Measurements from ENCODE around the gene SOX18. TPM values are rescaled to one million over a fixed set of nuclear protein-coding genes. Genes with fewer than 3 reads are reported as not detected.

SOX18 gene
- total RNA-seq, 4 donors from 2014 or later: 2.9 to 6.5 (median 5.6) TPM

DNA sequence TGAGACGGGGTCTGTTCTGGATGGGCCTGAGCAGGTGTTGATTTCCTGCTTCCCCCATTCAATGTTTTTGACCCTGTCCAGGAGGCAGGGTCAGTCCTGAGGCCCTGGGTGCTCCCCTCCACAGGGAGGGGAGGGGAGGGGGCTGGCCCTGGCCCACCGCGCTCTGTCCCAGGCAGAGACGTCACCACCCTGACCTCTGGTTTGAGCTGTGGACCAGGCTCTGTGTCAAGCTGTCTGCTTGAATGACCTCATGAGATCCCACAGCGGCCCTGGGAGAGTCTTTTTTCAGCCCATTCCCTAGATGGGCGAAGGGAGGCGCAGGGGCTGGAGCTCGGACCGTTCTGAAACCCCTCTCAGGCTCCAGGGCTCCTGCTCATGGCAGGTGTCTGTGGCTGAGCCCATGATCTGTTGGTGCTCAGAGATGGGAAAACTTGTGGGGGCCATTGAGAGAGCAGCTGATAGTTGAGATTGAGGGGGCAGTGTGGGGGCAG is 43.6 kb upstream of the SOX18 start:
- Histone ChIP-seq H3K4me3 (no peak overlapping the region), H3K36me3 (no peaks in the 10 kb centered on the region), H3K27ac (no peak overlapping the region), H3K27me3 (peaks cover 0 to 1% (median 0%) of the 10 kb centered on the region in 3 donors), H3K9me3 (no peaks in the 10 kb centered on the region), H3K4me1 (no peaks in the 10 kb centered on the region)
- intact Hi-C loops (cut with DNase I; ENCODE audit: low total_unique reads): loop anchor here (10.0 kb wide), 1 partner anchor 1108 kb away; no protein-coding TSS in a partner anchor
- in situ Hi-C loops (cut with MboI; ENCODE audit: low sequenced_read_pairs in 4 of 4): no loop called here
- ATAC-seq: no peak
- DNase-seq: no peak
- TF ChIP-seq POLR2A (IDR thresholded peaks at IDR 0.05): no peak
- TF ChIP-seq, protein P1, sequence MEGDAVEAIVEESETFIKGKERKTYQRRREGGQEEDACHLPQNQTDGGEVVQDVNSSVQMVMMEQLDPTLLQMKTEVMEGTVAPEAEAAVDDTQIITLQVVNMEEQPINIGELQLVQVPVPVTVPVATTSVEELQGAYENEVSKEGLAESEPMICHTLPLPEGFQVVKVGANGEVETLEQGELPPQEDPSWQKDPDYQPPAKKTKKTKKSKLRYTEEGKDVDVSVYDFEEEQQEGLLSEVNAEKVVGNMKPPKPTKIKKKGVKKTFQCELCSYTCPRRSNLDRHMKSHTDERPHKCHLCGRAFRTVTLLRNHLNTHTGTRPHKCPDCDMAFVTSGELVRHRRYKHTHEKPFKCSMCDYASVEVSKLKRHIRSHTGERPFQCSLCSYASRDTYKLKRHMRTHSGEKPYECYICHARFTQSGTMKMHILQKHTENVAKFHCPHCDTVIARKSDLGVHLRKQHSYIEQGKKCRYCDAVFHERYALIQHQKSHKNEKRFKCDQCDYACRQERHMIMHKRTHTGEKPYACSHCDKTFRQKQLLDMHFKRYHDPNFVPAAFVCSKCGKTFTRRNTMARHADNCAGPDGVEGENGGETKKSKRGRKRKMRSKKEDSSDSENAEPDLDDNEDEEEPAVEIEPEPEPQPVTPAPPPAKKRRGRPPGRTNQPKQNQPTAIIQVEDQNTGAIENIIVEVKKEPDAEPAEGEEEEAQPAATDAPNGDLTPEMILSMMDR (IDR thresholded peaks at IDR 0.05 in 4 of 5, conservative IDR thresholded peaks at IDR 0.05 in 1 of 5): no peak

DNA sequence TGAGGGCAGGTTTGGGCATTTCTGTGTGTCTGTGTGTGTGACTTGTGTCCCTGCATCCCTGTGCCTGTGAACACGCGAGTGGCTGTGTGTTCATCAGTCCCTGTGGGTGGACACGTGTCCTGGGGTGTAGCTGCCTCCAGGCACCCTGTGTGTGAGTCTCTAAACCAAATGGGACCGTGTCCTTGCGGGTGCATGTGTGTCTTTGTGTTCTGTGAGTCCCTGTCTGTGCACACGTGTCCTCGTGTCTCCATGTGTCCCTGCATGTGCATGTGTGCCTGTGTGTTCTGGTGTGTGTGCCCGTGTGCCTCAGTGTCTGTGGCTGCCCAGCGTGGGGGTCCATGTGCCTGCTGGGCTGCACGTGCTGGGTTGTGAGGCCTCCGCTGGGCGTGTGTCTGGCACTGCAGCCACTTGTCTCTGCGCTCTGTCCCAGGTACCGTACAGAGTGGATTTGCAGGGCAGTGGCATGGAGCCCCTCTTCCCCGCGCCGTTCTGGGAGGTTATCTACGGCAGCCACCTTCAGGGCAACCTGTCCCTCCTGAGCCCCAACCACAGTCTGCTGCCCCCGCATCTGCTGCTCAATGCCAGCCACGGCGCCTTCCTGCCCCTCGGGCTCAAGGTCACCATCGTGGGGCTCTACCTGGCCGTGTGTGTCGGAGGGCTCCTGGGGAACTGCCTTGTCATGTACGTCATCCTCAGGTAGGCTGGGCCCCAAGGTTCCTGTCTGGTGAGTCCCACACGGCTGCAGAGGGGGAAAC is 43.0 kb upstream of the SOX18 start:
- DNase-seq (no peak), ATAC-seq (no peak)
- Histone ChIP-seq H3K9me3 (no peaks in the 10 kb centered on the region), H3K27me3 (peaks cover 0 to 4% (median 3%) of the 10 kb centered on the region in 3 donors), H3K4me3 (no peak overlapping the region), H3K36me3 (no peaks in the 10 kb centered on the region), H3K27ac (no peak overlapping the region), H3K4me1 (no peaks in the 10 kb centered on the region)
- in situ Hi-C loops (cut with MboI; ENCODE audit: low sequenced_read_pairs in 4 of 4) (no loop called here), intact Hi-C loops (cut with DNase I; ENCODE audit: low total_unique reads) (loop anchor here (10.0 kb wide), 1 partner anchor 1108 kb away; no protein-coding TSS in a partner anchor)
- TF ChIP-seq, protein P1 (IDR thresholded peaks at IDR 0.05 in 4 of 5, conservative IDR thresholded peaks at IDR 0.05 in 1 of 5): no peak
- no peak for TF ChIP-seq POLR2A (IDR thresholded peaks at IDR 0.05)

DNA sequence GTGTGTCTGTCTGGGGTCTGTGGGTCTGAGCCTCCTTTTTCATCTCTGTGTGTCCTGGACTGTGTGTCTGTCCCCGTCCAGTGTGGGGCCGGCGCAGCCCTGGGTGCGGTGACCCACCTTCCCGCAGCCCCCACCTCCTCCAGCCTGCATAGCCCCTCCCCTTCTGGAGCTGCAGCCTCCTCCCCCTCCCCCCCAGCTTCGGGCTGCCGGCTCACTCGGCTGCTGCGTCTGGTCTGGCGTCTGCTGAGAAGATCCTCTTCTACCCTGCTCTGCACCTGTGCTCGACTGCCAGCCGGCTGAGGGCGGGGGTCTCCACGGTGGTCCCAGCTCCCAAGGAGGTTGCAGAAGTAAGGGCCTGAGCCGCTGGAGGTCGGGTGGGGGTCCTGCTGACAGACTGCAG is 42.3 kb upstream of the SOX18 start:
- DNase-seq (no peak), ATAC-seq (no peak)
- no peaks in the 10 kb centered on the region for H3K4me1 ChIP-seq
- H3K36me3 ChIP-seq: no peaks in the 10 kb centered on the region
- peaks cover 0 to 6% (median 3%) of the 10 kb centered on the region in 3 donors for H3K27me3 ChIP-seq
- in situ Hi-C loops (cut with MboI; ENCODE audit: low sequenced_read_pairs in 4 of 4): no loop called here
- no peak overlapping the region for H3K4me3 ChIP-seq
- no peak overlapping the region for H3K27ac ChIP-seq
- intact Hi-C loops (cut with DNase I; ENCODE audit: low total_unique reads): loop anchor here (10.0 kb wide), 1 partner anchor 1107 kb away; no protein-coding TSS in a partner anchor
- no peaks in the 10 kb centered on the region for H3K9me3 ChIP-seq
- TF ChIP-seq POLR2A (IDR thresholded peaks at IDR 0.05): no peak
- TF ChIP-seq, protein P1 (IDR thresholded peaks at IDR 0.05 in 4 of 5, conservative IDR thresholded peaks at IDR 0.05 in 1 of 5): no peak

DNA sequence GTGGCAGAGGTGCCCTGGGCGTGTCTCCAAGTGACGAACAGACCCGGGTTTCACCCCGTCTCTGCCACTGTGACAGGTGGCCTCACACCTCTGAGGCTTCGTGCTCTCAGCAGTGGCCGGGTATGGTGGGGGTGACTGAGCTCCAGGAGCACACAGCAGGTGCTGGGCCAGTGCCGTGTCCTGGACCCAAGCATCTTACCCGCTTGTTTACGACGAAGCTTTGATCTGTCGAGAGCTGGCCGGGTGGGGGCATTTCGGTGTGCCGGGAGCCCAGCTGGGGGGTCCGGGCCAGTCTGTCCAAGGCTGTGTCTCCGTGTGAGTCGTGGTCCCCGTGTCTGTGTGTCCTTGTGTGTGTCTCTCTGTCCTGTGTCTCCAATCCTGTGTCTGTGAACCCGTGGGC is 41.9 kb upstream of the SOX18 start:
- DNase-seq: no peak
- TF ChIP-seq POLR2A (IDR thresholded peaks at IDR 0.05): no peak
- TF ChIP-seq, protein P1 (IDR thresholded peaks at IDR 0.05 in 4 of 5, conservative IDR thresholded peaks at IDR 0.05 in 1 of 5): no peak
- Histone ChIP-seq H3K36me3 (no peaks in the 10 kb centered on the region), H3K4me3 (no peak overlapping the region), H3K27me3 (peaks cover under 1 to 9% (median 4%) of the 10 kb centered on the region in 3 donors), H3K27ac (no peak overlapping the region), H3K9me3 (no peaks in the 10 kb centered on the region), H3K4me1 (no peaks in the 10 kb centered on the region)
- in situ Hi-C loops (cut with MboI; ENCODE audit: low sequenced_read_pairs in 4 of 4) (no loop called here), intact Hi-C loops (cut with DNase I; ENCODE audit: low total_unique reads) (loop anchor here (10.0 kb wide), 1 partner anchor 1107 kb away; no protein-coding TSS in a partner anchor)
- ATAC-seq: no peak

All from gastrocnemius medialis (tissue), 4 donors.